Stimulated activated naive CD4-positive, alpha-beta T cell treated with Interleukin-2 at 50 U/mL for 16 hours (primary cell): Measurements from ENCODE around the gene POMP.
A peak's percentile ranks its signal among the peaks of the same experiment; 100 is the strongest.

Experiments
- DNase-seq: peaks from one replicate; lab custom pipeline; 2025; lab: John Stamatoyannopoulos, UW

POMP gene

GRCh38 chr13:28697441-28697840, 38.5 kb downstream of the POMP start:
- DNase-seq, result no peak

- DNase-seq, result no peak
Measured at GRCh38 chr13:28699246-28699645, 40.3 kb downstream of the POMP start.

GRCh38 chr13:28704282-28704681, 45.4 kb downstream of the POMP start:
- DNase-seq, result no peak

GRCh38 chr13:28704919-28705318, 46.0 kb downstream of the POMP start:
- DNase-seq, result no peak

- no peak for DNase-seq
Measured at GRCh38 chr13:28705461-28706083, 46.6 kb downstream of the POMP start.

GRCh38 chr13:28707629-28708427, 48.9 kb downstream of the POMP start:
- DNase-seq, result no peak

- DNase-seq, result no peak
Measured at GRCh38 chr13:28710161-28710560, 51.2 kb downstream of the POMP start.

- no peak for DNase-seq
Measured at GRCh38 chr13:28714651-28715050, 55.7 kb downstream of the POMP start.

- DNase-seq, result no peak
Measured at GRCh38 chr13:28716511-28716910, 57.6 kb downstream of the POMP start.

- no peak for DNase-seq
Measured at GRCh38 chr13:28717170-28717569, 58.2 kb downstream of the POMP start.

- DNase-seq, result no peak
Measured at GRCh38 chr13:28718196-28718542, 59.2 kb downstream of the POMP start.

- DNase-seq, result peak; percentile 97
Measured at GRCh38 chr13:28718543-28719226, 59.8 kb downstream of the POMP start, which contains the start of gene SLC46A3. Gene SLC46A3 (minus strand): TSS chr13:28718970. CDS start chr13:28717998, 972 bp downstream.

- no peak for DNase-seq
Measured at GRCh38 chr13:28719227-28720055, 60.5 kb downstream of the POMP start.

GRCh38 chr13:28723806-28724205, 64.9 kb downstream of the POMP start:
- DNase-seq, result no peak

- DNase-seq, result no peak
Measured at GRCh38 chr13:28725046-28725610, 66.2 kb downstream of the POMP start.
